Nephron progenitor cell (in vitro differentiated cells): ENCODE data around the gene UGT1A3.

ENCODE experiments used
- DNase-seq: peaks from one replicate; pipeline ENCODE4 v3.0.0; 2021
- H3K27ac Mint-ChIP-seq: 2 replicates; pipeline ENCODE4 v1.8.0; 2021; ENCODE audit warnings: mild to moderate bottlenecking, moderate library complexity, mixed read lengths
- H3K27me3 Mint-ChIP-seq: 2 replicates; pipeline ENCODE4 v1.8.0; 2021; ENCODE audit warnings: mild to moderate bottlenecking, low read depth, mixed read lengths; ENCODE audit not compliant: poor library complexity
- H3K36me3 Mint-ChIP-seq: 2 replicates; pipeline ENCODE4 v1.8.0; 2021; ENCODE audit warnings: low read depth, mixed read lengths
- H3K4me1 Mint-ChIP-seq: 2 replicates; pipeline ENCODE4 v1.8.0; 2021; ENCODE audit warnings: mixed read lengths
- H3K4me3 Mint-ChIP-seq: 2 replicates; pipeline ENCODE4 v1.8.0; 2021; ENCODE audit warnings: mild to moderate bottlenecking, moderate library complexity, mixed read lengths
- H3K9me3 Mint-ChIP-seq: 2 replicates; pipeline ENCODE4 v1.8.0; 2021; ENCODE audit warnings: mild to moderate bottlenecking, moderate library complexity, mixed read lengths
- CTCF ChIP-seq: fragments of 200-600 bp; sonication (generic); IDR thresholded peaks from 2 replicates; pipeline ENCODE4 v1.5.0; 2021; ENCODE audit warnings: antibody characterized with exemption

UGT1A3 gene

GRCh38 chr2:233819884-233820773 is 91.3 kb downstream of the UGT1A3 start:
- no peak for TF ChIP-seq CTCF
- Mint-ChIP-seq H3K36me3 (no peaks in the 10 kb centered on the region), H3K27ac (no peak overlapping the region)

GRCh38 chr2:233820774-233821105 is 91.9 kb downstream of the UGT1A3 start:
- TF ChIP-seq CTCF = no peak
- no peak for DNase-seq
- Mint-ChIP-seq H3K36me3 (no peaks in the 10 kb centered on the region), H3K4me3 (no peak overlapping the region), H3K4me1 (peaks cover 17% of the 10 kb centered on the region), H3K9me3 (peaks cover 4% of the 10 kb centered on the region), H3K27me3 (peaks cover 15% of the 10 kb centered on the region), H3K27ac (no peak overlapping the region)

More at GRCh38 chr2:233819884-233820773, 91.3 kb downstream of the UGT1A3 start:
- Mint-ChIP-seq H3K9me3 (no peaks in the 10 kb centered on the region), H3K4me1 (peaks cover 17% of the 10 kb centered on the region), H3K27me3 (peaks cover 15% of the 10 kb centered on the region), H3K4me3 (no peak overlapping the region)
- no peak for DNase-seq

GRCh38 chr2:233821196-233821595 is 92.4 kb downstream of the UGT1A3 start:
- Mint-ChIP-seq H3K27me3 (peaks cover 15% of the 10 kb centered on the region), H3K4me3 (no peak overlapping the region), H3K9me3 (peaks cover 6% of the 10 kb centered on the region), H3K36me3 (no peaks in the 10 kb centered on the region), H3K27ac (no peak overlapping the region), H3K4me1 (peaks cover 17% of the 10 kb centered on the region)
- no peak for TF ChIP-seq CTCF
- DNase-seq = no peak

- H3K27me3 Mint-ChIP-seq = peaks cover 15% of the 10 kb centered on the region
- DNase-seq = no peak
- no peaks in the 10 kb centered on the region for H3K36me3 Mint-ChIP-seq
- no peak overlapping the region for H3K4me3 Mint-ChIP-seq
- H3K9me3 Mint-ChIP-seq = peaks cover 9% of the 10 kb centered on the region
- peaks cover 12% of the 10 kb centered on the region for H3K4me1 Mint-ChIP-seq
- H3K27ac Mint-ChIP-seq = no peak overlapping the region
- TF ChIP-seq CTCF = no peak
These were observed 92.9 kb downstream of the UGT1A3 start for GRCh38 chr2:233821709-233822100.

- no peak overlapping the region for H3K4me3 Mint-ChIP-seq
These were observed 93.4 kb downstream of the UGT1A3 start for GRCh38 chr2:233822101-233822771.

More at GRCh38 chr2:233822101-233822771, 93.4 kb downstream of the UGT1A3 start:
- Mint-ChIP-seq H3K27me3 (peaks cover 15% of the 10 kb centered on the region), H3K4me1 (peaks cover 8% of the 10 kb centered on the region), H3K9me3 (peaks cover 12% of the 10 kb centered on the region), H3K36me3 (no peaks in the 10 kb centered on the region), H3K27ac (no peak overlapping the region)
- no peak for DNase-seq
- TF ChIP-seq CTCF = no peak
